ENCODE results near the gene C1QL2. TPM values are rescaled to one million over a fixed set of nuclear protein-coding genes. Genes with fewer than 3 reads are reported as not detected.

The C1QL2 gene
- total RNA-seq, 1 donor from 2014 or later: 1.1 TPM

DNA sequence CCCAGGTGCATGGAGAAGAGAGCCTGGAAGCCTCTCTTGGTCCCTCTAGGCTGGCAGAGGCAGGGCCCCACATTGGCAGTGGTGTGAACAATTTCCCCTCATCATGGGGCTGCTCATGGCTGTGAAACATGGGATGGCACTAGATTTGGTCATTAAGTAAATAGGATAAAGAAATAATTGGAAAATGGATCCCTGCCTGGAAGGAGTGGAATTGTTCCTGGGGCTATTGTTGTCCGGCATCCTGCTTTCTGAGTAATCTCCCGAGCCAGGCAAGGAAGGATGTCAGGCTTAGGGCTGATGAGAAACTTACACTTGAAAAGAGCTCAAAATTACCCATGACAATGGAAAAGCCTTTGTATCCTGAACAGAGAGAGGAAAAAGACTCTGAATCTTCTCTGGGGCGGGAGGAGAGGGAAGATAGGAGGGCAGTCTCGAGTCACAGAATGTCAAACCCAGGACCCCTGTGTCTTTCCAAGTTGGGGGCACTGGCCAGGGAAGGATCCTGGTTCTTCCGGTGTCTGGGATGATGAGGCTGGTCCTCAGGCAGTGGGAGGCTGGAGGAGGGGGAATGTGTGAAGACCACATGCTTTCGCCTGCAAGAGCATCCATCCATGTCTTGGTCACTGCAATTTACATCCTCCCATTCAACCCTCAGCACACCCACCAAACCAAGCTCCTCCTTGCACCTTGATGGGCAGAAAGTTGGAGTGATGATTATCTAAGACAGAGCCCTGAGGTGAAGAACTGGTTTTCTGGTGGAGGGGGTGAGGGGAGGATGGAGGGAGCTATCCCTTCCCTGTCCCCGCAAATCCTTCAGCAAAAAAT lies 38.0 kb upstream of the C1QL2 start:
- Mint-ChIP-seq H3K27ac (no peak overlapping the region), H3K4me1 (ENCODE audit: unreplicated experiment) (peaks cover 4% of the 10 kb centered on the region), H3K9me3 (no peaks in the 10 kb centered on the region), H3K36me3 (no peaks in the 10 kb centered on the region), H3K4me3 (no peak overlapping the region), H3K27me3 (peaks cover 58% of the 10 kb centered on the region)
- TF ChIP-seq, protein P1, sequence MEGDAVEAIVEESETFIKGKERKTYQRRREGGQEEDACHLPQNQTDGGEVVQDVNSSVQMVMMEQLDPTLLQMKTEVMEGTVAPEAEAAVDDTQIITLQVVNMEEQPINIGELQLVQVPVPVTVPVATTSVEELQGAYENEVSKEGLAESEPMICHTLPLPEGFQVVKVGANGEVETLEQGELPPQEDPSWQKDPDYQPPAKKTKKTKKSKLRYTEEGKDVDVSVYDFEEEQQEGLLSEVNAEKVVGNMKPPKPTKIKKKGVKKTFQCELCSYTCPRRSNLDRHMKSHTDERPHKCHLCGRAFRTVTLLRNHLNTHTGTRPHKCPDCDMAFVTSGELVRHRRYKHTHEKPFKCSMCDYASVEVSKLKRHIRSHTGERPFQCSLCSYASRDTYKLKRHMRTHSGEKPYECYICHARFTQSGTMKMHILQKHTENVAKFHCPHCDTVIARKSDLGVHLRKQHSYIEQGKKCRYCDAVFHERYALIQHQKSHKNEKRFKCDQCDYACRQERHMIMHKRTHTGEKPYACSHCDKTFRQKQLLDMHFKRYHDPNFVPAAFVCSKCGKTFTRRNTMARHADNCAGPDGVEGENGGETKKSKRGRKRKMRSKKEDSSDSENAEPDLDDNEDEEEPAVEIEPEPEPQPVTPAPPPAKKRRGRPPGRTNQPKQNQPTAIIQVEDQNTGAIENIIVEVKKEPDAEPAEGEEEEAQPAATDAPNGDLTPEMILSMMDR (conservative IDR thresholded peaks at IDR 0.05): no peak
- no peak for DNase-seq (ENCODE audit: extremely low spot score, unreplicated experiment)

DNA sequence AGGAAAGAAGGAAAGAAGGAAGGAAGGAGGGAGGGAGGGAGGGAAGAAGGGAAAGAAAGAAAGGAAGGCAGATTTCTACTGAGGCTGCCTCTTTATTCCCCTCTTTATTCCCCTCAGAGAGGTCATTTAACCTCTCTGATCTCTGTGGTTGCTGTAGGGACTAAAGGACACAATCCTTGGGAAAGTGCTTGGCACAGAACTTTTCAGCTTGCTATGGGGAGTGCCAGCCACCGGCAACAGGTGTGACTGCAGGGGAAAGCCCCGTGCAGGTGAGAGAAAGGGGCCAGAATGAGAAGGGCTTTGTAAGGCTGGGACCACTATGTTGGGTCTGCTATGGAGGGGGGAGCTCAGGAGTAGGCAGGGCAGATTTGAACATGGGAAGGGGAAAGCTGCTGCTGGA lies 37.3 kb upstream of the C1QL2 start:
- H3K36me3 Mint-ChIP-seq: no peaks in the 10 kb centered on the region
- no peak overlapping the region for H3K4me3 Mint-ChIP-seq
- TF ChIP-seq, protein P1 (conservative IDR thresholded peaks at IDR 0.05): no peak
- peaks cover 58% of the 10 kb centered on the region for H3K27me3 Mint-ChIP-seq
- no peak overlapping the region for H3K27ac Mint-ChIP-seq
- H3K4me1 Mint-ChIP-seq (ENCODE audit: unreplicated experiment): peaks cover 4% of the 10 kb centered on the region
- H3K9me3 Mint-ChIP-seq: no peaks in the 10 kb centered on the region
- no peak for DNase-seq (ENCODE audit: extremely low spot score, unreplicated experiment)

DNA sequence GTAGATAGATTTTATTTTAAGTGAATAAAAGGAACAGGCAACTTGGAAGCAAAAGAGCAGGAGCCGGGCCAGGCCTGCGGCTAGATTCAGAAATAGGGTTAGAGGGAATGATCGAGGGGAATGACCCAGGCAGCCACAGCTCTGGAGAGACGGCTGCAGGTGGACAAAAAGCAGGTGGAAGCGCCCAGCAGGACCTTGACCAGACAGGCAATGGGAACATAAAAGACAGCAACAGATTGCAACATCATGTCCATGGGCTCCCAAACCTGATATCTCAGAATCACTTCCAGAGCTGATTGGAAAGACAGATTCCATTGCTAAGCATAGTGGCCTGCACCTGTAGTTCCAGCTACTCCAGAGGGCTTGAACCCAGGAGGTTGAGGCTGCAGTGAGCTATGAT lies 36.5 kb upstream of the C1QL2 start:
- H3K9me3 Mint-ChIP-seq: no peaks in the 10 kb centered on the region
- no peak for DNase-seq (ENCODE audit: extremely low spot score, unreplicated experiment)
- peaks cover 4% of the 10 kb centered on the region for H3K4me1 Mint-ChIP-seq (ENCODE audit: unreplicated experiment)
- no peak overlapping the region for H3K4me3 Mint-ChIP-seq
- TF ChIP-seq, protein P1 (conservative IDR thresholded peaks at IDR 0.05): no peak
- H3K36me3 Mint-ChIP-seq: no peaks in the 10 kb centered on the region
- peaks cover 53% of the 10 kb centered on the region for H3K27me3 Mint-ChIP-seq
- no peak overlapping the region for H3K27ac Mint-ChIP-seq

DNA sequence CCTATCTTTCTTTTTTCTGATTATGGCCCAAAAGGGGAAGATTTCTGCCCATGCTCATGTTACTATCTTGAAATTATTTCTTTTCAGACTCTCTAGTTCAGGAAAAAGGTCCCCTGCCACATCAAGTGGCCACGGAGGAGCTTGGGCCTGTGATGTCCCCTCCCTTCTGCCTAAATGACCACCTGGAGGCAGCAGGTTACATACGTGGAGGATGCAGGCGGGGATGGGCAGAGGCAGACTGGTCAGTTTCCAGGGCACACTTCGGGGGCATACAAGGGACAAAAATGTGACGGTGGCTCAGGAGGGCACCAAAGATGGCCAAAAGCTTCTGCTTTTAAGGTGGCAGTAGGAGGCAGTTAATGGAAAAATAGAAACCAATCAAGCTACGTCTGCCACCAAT lies 34.3 kb upstream of the C1QL2 start:
- Mint-ChIP-seq H3K9me3 (no peaks in the 10 kb centered on the region), H3K27me3 (peaks cover 40% of the 10 kb centered on the region), H3K27ac (no peak overlapping the region), H3K36me3 (no peaks in the 10 kb centered on the region), H3K4me1 (ENCODE audit: unreplicated experiment) (no peaks in the 10 kb centered on the region), H3K4me3 (no peak overlapping the region)
- TF ChIP-seq, protein P1 (conservative IDR thresholded peaks at IDR 0.05): no peak
- DNase-seq (ENCODE audit: extremely low spot score, unreplicated experiment): no peak

DNA sequence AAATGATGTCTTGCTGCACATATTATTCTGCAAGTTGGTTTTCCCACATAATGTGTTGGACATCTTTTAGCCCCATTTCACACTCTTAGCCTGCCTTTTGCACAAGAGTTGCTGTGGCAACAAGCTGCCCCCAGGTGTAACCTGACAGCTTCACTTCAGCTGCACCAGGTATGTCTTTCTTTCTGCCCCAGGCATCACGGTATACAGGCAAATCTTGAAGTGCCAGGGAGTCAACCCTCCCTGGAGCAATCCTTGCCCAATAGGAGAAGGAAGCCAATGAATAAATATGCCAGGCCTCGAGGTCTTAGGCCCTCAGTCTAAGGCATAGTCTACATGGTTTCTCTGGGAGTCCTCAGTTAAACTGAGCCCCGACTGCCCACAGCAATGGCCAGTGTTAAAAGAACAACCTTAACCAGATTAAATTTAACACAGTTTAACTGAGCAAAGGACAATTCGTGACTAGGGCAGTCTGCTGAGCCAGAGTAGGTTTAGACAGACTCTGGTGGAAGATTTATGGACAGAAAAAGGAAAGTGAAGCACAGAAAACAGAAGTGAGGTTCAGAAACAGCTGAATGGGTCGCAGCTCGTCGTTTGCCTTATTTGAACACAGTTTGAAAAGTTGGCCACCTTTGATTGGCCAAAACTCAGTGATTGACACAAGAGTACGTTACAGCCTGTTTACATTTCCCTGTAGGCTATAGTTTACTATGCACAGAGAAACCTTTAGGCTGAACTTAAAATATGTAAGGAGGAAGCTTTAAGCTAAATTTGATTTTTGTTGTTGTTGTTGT lies 32.0 kb upstream of the C1QL2 start:
- H3K27me3 Mint-ChIP-seq: peaks cover 21% of the 10 kb centered on the region
- H3K27ac Mint-ChIP-seq: no peak overlapping the region
- no peaks in the 10 kb centered on the region for H3K9me3 Mint-ChIP-seq
- no peak for DNase-seq (ENCODE audit: extremely low spot score, unreplicated experiment)
- H3K4me1 Mint-ChIP-seq (ENCODE audit: unreplicated experiment): no peaks in the 10 kb centered on the region
- no peaks in the 10 kb centered on the region for H3K36me3 Mint-ChIP-seq
- H3K4me3 Mint-ChIP-seq: no peak overlapping the region
- TF ChIP-seq, protein P1 (conservative IDR thresholded peaks at IDR 0.05): no peak
